Stomach (tissue), 4 donors: ENCODE data around the gene FREM2.

Source experiments
- CTCF ChIP-seq, 7 experiments: fragments of 450-650 bp in 4 of 7; fragments of 200-600 bp in 3 of 7; sonication (generic) in 3 of 7; IDR thresholded peaks; one replicate each; pipeline ENCODE4 v1.5.1; 2016 to 2019; ENCODE audit warnings: antibody characterized with exemption in 7 of 7, control low read depth in 2 of 7, mild to moderate bottlenecking in 1 of 7
- POLR2A ChIP-seq, 4 donors: fragments of 450-650 bp; IDR thresholded peaks; one replicate each; pipeline ENCODE4 v1.6.1; 2016; ENCODE audit warnings: antibody characterized with exemption in 4 of 4, control low read depth in 2 of 4, mild to moderate bottlenecking in 1 of 4, moderate library complexity in 1 of 4

- TF ChIP-seq CTCF (IDR thresholded peaks at IDR 0.05): no peak
- TF ChIP-seq POLR2A (IDR thresholded peaks at IDR 0.05): no peak
Measured at GRCh38 chr13:38671980-38672379, 14.9 kb upstream of the FREM2 start.
